SK-N-MC (cell line): ENCODE data around the gene RCC1.

Experiments used
- DNase-seq: peaks from one replicate; pipeline ENCODE4 v3.0.0-alpha.2; 2011; ENCODE audit warnings: low read depth, low spot score
- H3K27ac ChIP-seq: fragments of 200-600 bp; sonication (generic); 2 replicates; pipeline ENCODE4 v1.5.1; 2016; ENCODE audit warnings: mixed run types
- H3K36me3 ChIP-seq: fragments of 200-600 bp; sonication (generic); 2 replicates; pipeline ENCODE4 v1.6.1; 2017; ENCODE audit warnings: antibody characterized with exemption, low read length, mixed read lengths; ENCODE audit not compliant: insufficient read depth
- H3K4me3 ChIP-seq: fragments of 200-600 bp; sonication (generic); 2 replicates; pipeline ENCODE4 v1.5.1; 2016
- H3K9ac ChIP-seq: fragments of 200-600 bp; sonication (generic); 2 replicates; pipeline ENCODE4 v1.8.0; 2017; ENCODE audit warnings: mixed run types, mixed read lengths; ENCODE audit not compliant: insufficient read length
- H3K9me3 ChIP-seq: fragments of 200-600 bp; sonication (generic); 2 replicates; pipeline ENCODE4 v1.6.1; 2017; ENCODE audit warnings: low read depth, mild to moderate bottlenecking, antibody characterized with exemption, low read length, moderate library complexity, mixed read lengths
- EZH2 ChIP-seq: fragments of 200-600 bp; sonication (generic); IDR thresholded peaks from one replicate; pipeline ENCODE4 v1.6.1; 2017; ENCODE audit warnings: antibody characterized with exemption
- FOXP2 ChIP-seq: optimal IDR thresholded peaks from 2 replicates; pipeline ENCODE3; 2011; ENCODE audit warnings: mild to moderate bottlenecking, moderate library complexity; ENCODE audit not compliant: insufficient read depth; ENCODE audit errors: extremely low read length, control extremely low read depth
- POLR2AphosphoS5 ChIP-seq: IDR thresholded peaks from 2 replicates; pipeline ENCODE4 v1.6.1; 2012; ENCODE audit warnings: mild to moderate bottlenecking, low read depth, low read length, borderline replicate concordance

The RCC1 gene

DNA sequence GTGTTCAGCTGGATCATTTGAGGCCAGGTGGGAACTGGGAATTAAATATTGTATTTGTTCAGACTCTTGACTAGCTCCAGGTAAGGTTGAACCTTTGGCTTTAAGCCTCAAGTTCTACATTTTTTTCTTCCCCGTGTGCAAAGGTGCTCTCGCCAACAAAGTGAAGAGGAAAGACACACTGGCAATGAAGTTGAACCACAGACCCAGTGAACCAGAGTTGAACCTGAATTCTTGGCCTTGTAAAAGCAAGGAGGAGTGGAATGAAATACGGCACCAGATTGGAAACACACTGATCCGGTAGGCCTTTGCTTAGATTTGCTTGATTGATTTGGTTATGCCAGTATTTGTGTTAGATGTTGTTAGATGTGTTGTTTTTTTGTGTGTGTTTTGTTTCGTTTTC is 25.5 kb upstream of the RCC1 start:
- TF ChIP-seq FOXP2, result no peak
- TF ChIP-seq POLR2AphosphoS5, result no peak
- no peak for TF ChIP-seq EZH2
- Histone ChIP-seq H3K36me3 (peaks cover 61% of the 10 kb centered on the region), H3K27ac (no peak overlapping the region), H3K9me3 (no peaks in the 10 kb centered on the region), H3K4me3 (no peak overlapping the region), H3K9ac (no peak overlapping the region)
- no peak for DNase-seq

DNA sequence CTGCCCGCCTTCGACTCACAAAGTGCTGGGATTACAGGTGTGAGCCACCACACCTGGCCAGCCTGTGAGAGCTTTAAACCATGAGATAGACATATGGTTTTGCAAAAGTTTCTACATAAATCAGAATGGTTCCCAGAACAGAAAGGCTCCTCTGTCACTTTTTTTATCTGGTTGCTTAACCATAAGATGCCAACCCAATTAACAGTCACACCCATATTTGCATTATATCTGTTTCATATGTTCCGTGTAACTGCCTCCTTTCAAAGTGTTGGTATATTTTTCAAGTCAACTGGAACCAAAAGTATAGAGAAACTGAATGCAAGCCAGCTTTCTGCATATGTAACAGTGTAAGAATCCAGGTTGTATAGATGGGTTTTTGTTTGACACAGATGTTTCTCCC is 23.7 kb upstream of the RCC1 start:
- peaks cover 59% of the 10 kb centered on the region for H3K36me3 ChIP-seq
- H3K27ac ChIP-seq, result no peak overlapping the region
- H3K9me3 ChIP-seq, result no peaks in the 10 kb centered on the region
- TF ChIP-seq POLR2AphosphoS5 (no peak), FOXP2 (no peak), EZH2 (no peak)
- DNase-seq, result no peak
- no peak overlapping the region for H3K4me3 ChIP-seq
- H3K9ac ChIP-seq, result no peak overlapping the region

DNA sequence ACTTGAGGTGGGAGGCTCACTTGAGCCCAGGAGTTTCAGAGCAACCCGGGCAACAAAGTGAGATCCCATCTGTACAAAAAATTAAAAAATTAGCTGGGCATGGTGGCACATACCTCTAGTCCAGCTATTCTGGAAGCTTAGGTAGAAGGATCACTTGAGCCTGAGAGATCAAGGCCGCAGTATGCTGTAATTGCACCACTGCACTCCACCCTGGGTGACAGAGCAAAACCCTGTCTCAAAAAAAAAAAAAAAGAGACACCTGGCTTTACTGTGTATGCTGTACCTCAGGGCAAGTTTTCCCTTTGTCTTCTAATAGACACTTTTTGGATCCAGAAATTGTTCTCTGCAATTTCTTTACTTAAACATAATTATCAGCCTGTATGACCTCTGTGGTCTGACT is 23.1 kb upstream of the RCC1 start:
- TF ChIP-seq POLR2AphosphoS5 (no peak), EZH2 (no peak), FOXP2 (no peak)
- DNase-seq, result no peak
- Histone ChIP-seq H3K27ac (no peak overlapping the region), H3K4me3 (no peak overlapping the region), H3K36me3 (peaks cover 57% of the 10 kb centered on the region), H3K9ac (no peak overlapping the region), H3K9me3 (no peaks in the 10 kb centered on the region)

DNA sequence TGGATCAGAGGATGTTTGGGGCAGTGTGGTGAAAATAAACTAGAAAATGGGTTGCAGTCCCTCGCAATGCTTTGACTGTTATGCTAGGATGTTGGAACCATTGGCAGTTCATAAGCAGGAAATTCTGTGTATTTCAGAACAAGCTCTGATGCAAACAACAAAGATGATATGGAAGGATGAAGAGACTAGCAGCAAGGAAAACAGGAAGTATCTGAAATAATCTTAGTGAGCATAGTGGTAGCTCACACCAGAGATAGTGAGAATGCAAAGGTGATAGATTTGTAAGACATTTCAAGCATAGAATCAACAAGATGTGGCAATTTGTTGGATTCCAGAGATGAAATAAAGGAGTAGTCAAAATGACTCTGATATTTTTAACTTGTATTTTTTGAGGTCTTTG is 11.1 kb upstream of the RCC1 start:
- Histone ChIP-seq H3K27ac (no peak overlapping the region), H3K4me3 (no peak overlapping the region), H3K36me3 (peaks cover 34% of the 10 kb centered on the region), H3K9ac (no peak overlapping the region), H3K9me3 (no peaks in the 10 kb centered on the region)
- TF ChIP-seq EZH2 (no peak), POLR2AphosphoS5 (no peak), FOXP2 (no peak)
- DNase-seq, result no peak

DNA sequence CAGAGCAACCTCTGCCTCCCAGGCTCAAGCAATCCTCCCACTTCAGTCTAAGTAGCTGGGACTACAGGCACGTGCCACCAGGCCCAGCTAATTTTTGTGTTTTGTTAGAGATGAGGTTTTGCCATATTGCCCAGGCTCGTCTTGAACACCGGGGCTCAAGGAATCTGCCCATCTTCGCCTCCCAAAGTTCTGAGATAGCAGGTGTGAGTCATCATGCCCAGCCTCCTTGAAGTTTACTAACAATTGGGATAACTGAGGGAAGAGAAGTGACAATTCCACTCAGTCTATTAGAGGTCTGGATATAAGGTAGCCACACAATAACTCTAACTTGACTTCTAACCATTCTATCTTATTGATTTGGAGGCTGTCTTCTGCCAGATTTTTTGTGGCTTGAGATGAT is 6.3 kb upstream of the RCC1 start:
- DNase-seq, result no peak
- no peak overlapping the region for H3K9ac ChIP-seq
- TF ChIP-seq FOXP2, result no peak
- H3K4me3 ChIP-seq, result no peak overlapping the region
- H3K27ac ChIP-seq, result no peak overlapping the region
- peaks cover 16% of the 10 kb centered on the region for H3K36me3 ChIP-seq
- no peaks in the 10 kb centered on the region for H3K9me3 ChIP-seq

DNA sequence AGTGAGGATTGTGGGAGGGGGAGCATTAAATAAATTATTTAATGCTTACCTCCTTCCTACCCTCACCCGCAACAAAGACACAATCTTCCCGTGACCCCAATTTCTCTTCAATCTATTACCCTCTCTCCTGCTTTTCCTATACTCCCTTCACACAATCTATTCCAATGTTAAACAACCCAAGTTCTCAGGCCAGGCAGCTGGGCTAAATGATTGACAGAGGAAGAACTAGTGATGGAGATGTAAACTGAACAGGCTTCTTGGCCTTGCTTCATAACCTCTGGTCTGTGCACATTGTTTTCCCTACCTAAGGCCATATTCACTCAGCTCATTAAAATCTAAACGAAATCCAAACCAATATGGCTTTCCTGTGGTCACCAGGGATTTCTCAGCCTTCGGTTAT is 3.9 kb upstream of the RCC1 start:
- no peak overlapping the region for H3K9ac ChIP-seq
- TF ChIP-seq EZH2, result no peak
- no peak for TF ChIP-seq FOXP2
- TF ChIP-seq POLR2AphosphoS5, result no peak
- DNase-seq, result no peak

DNA sequence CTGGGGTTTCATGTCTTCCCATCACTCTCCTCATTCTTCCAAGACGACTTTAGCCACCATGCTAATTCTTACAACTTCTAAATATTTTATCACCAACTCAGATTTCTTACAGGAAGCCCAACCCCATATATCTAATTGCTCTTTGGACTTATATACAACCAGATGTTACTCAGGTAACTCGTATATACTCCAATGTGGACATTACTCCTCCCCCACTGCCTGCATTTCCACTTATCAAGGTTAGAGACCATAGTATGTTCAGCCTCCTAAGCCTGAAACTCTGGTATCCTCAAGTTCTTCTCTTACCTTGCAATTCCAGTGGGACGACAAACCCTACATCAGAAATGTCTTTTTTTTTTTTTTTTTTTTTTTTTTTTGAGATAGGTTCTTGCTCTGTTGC is 2.7 kb upstream of the RCC1 start:
- H3K27ac ChIP-seq, result no peak overlapping the region
- no peak overlapping the region for H3K4me3 ChIP-seq
- no peak for DNase-seq
- no peak overlapping the region for H3K9ac ChIP-seq
- TF ChIP-seq POLR2AphosphoS5 (no peak), FOXP2 (no peak), EZH2 (no peak)
- H3K9me3 ChIP-seq, result no peaks in the 10 kb centered on the region
- H3K36me3 ChIP-seq, result peaks cover 20% of the 10 kb centered on the region

More for the DNA sequence above, 3.9 kb upstream of the RCC1 start:
- no peak overlapping the region for H3K27ac ChIP-seq
- H3K36me3 ChIP-seq, result peaks cover 10% of the 10 kb centered on the region
- no peak overlapping the region for H3K4me3 ChIP-seq
- no peaks in the 10 kb centered on the region for H3K9me3 ChIP-seq

DNA sequence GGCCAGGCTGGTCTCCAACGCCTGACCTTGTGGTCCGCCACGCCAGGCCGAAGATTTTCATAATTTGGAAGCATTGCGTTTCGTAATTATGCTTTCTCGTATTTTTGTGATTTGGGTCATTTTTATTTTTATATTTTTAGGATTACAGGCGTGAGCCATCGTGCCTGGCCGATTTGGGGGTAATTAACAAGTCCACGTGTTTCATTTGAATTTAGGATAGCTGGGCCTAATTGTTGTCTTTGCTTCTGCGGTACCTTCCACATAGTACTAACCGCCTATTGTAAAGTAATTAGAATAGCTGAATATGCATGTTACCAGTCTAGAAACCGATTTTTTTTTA is 1.0 kb downstream of the RCC1 start:
- no peaks in the 10 kb centered on the region for H3K9me3 ChIP-seq
- peak overlapping the region; percentile 100 for H3K27ac ChIP-seq
- H3K4me3 ChIP-seq, result peak overlapping the region; percentile 89
- peak overlapping the region; percentile 100 for H3K9ac ChIP-seq
- DNase-seq, result no peak
- H3K36me3 ChIP-seq, result peaks cover 58% of the 10 kb centered on the region
- TF ChIP-seq EZH2, result no peak
- TF ChIP-seq POLR2AphosphoS5, result no peak
- no peak for TF ChIP-seq FOXP2

DNA sequence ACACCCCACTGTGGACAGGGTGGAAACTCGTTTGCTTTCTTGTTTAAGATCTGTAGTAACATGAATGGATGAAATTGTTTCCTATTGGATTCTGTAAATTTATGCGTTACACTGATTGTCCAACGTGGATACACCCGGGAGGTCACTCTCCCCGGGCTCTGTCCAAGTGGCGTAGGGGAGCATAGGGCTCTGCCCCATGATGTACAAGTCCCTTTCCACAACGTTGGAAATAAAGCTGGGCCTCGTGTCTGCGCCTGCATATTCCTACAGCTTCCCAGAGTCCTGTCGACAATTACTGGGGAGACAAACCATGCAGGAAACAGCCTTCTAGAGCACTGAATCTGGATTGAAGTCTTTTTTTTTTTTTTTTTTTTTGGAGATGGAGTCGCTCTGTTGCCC is 1.4 kb downstream of the RCC1 start:
- H3K36me3 ChIP-seq, result peaks cover 62% of the 10 kb centered on the region

More for the DNA sequence above, 1.4 kb downstream of the RCC1 start:
- Histone ChIP-seq H3K9ac (peak overlapping the region; percentile 100), H3K27ac (peak overlapping the region; percentile 100), H3K9me3 (no peaks in the 10 kb centered on the region), H3K4me3 (peak overlapping the region; percentile 89)
- DNase-seq, result no peak
- TF ChIP-seq FOXP2, result no peak
- no peak; the same call in 1 of the 2 replicates for TF ChIP-seq POLR2AphosphoS5
- TF ChIP-seq EZH2, result no peak
